Kidney epithelial cell (primary cell): ENCODE data around the gene RNF123. TPM values are rescaled to one million over a fixed set of nuclear protein-coding genes. Genes with fewer than 3 reads are reported as not detected.

ENCODE experiments used
- DNase-seq: peaks from one replicate; pipeline ENCODE4 v3.0.0-alpha.2; 2010; ENCODE audit warnings: low read depth
- H3K27me3 ChIP-seq: 2 replicates; pipeline ENCODE4 v1.6.0; 2011; ENCODE audit warnings: low read length; ENCODE audit not compliant: control insufficient read depth, insufficient read depth
- H3K36me3 ChIP-seq: 2 replicates; pipeline ENCODE4 v1.5.1; 2011; ENCODE audit warnings: low read length; ENCODE audit not compliant: control insufficient read depth, insufficient read depth
- H3K4me3 ChIP-seq: 2 replicates; pipeline ENCODE4 v1.5.1; 2011; ENCODE audit warnings: low read depth, mild to moderate bottlenecking, control low read depth, low read length
- CTCF ChIP-seq: IDR thresholded peaks from 2 replicates; pipeline ENCODE4 v1.5.1; 2011; ENCODE audit warnings: mild to moderate bottlenecking, moderate library complexity, low read length, control low read depth, inconsistent platforms; ENCODE audit not compliant: insufficient read depth, poor library complexity, severe bottlenecking
- total RNA-seq: library from RNA; depleted of rRNA; stranded (reverse); fragments of >200 nt; gene quantifications from 2 replicates; pipeline ENCODE4 v1.2.3, GENCODE V29; 2015

RNF123 gene
- total RNA-seq, 1 donor from 2014 or later, result 30.8 TPM

GRCh38 chr3:49646236-49646635, 43.1 kb upstream of the RNF123 start:
- no peak for DNase-seq
- no peak for TF ChIP-seq CTCF
- Histone ChIP-seq H3K4me3 (no peak overlapping the region), H3K27me3 (no peaks in the 10 kb centered on the region), H3K36me3 (no peaks in the 10 kb centered on the region)

- Histone ChIP-seq H3K27me3 (peaks cover under 1% of the 10 kb centered on the region), H3K36me3 (no peaks in the 10 kb centered on the region), H3K4me3 (no peak overlapping the region)
- TF ChIP-seq CTCF, result no peak
- no peak for DNase-seq
These were observed 41.6 kb upstream of the RNF123 start for GRCh38 chr3:49647741-49648140.

GRCh38 chr3:49648354-49649019, 40.9 kb upstream of the RNF123 start:
- Histone ChIP-seq H3K36me3 (no peaks in the 10 kb centered on the region), H3K4me3 (no peak overlapping the region), H3K27me3 (peaks cover 4% of the 10 kb centered on the region)
- TF ChIP-seq CTCF, result no peak
- no peak for DNase-seq

GRCh38 chr3:49649576-49649975, 39.8 kb upstream of the RNF123 start:
- Histone ChIP-seq H3K4me3 (no peak overlapping the region), H3K36me3 (no peaks in the 10 kb centered on the region), H3K27me3 (peaks cover 5% of the 10 kb centered on the region)
- DNase-seq, result no peak
- no peak for TF ChIP-seq CTCF

GRCh38 chr3:49650177-49650576, 39.2 kb upstream of the RNF123 start:
- Histone ChIP-seq H3K4me3 (no peak overlapping the region), H3K36me3 (no peaks in the 10 kb centered on the region), H3K27me3 (peaks cover 7% of the 10 kb centered on the region)
- DNase-seq, result no peak
- no peak for TF ChIP-seq CTCF

- no peak overlapping the region for H3K4me3 ChIP-seq
- no peaks in the 10 kb centered on the region for H3K36me3 ChIP-seq
- no peak for DNase-seq
- peaks cover 10% of the 10 kb centered on the region for H3K27me3 ChIP-seq
- TF ChIP-seq CTCF, result no peak
These were observed 38.7 kb upstream of the RNF123 start for GRCh38 chr3:49650637-49651036.
